Gastroesophageal sphincter (tissue), 3 donors: ENCODE results near the gene METTL26.

Experiments
- CTCF ChIP-seq, 4 experiments: fragments of 200-600 bp in 2 of 4; fragments of 450-650 bp in 2 of 4; sonication (generic) in 1 of 4; IDR thresholded peaks; one replicate each; pipeline ENCODE4 v1.5.1; 2017 to 2019; ENCODE audit warnings: antibody characterized with exemption in 4 of 4, mild to moderate bottlenecking in 2 of 4, moderate library complexity in 2 of 4
- EP300 ChIP-seq: sonication (generic); formaldehyde crosslinking; IDR thresholded peaks from one replicate; pipeline ENCODE4 v1.6.1; 2017; ENCODE audit warnings: antibody characterized with exemption, mild to moderate bottlenecking

- TF ChIP-seq EP300, result no peak
- no peak for TF ChIP-seq CTCF (IDR thresholded peaks at IDR 0.05)
Observed at GRCh38 chr16:672851-673250, 36.7 kb upstream of the METTL26 start.
